ENCODE results near the gene UPF2.

The UPF2 gene

DNA sequence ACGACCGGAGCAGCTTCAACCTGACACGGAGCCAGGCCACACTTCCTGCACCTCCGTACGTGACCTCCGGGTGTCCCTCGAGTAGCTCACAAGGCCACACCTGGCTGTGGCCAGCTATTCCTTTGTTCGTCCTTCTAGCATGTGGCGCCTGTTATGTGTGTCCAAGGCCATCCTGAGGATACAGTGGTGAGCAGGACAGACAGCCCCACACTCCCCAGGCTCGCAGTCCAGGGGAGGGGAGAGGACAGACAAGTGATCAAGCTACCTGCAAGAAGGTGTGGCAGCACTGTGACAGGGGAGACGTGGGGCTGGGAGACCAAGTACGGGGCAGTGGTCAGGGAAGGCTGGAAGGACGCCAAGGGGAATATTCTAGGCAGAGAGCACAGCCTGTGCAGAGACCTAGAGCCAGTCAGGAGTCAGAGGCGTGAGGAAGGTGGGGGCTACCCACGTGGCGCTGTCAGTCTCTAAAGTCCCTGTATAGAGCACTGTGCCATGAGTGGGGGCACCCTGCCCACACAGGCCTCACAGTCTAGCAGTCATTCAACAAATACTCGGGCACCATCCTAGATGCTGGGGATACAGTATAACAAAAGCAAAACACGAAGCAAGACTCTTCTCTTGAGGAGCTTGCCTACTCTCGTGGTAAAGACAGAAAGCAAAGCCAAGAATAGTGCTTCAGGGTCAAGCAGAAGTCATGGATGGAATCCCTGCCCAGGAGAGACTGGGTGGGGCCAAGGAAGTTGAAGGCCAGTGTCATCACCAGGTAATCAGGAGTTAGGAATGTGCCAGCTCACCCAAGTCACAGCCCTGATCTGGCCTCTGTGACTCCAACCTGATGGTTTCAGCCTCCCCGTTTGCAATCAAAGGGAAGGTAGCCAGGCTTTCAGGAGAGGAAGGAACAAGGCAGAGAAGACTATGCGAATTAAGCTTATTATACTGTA, 160.9 kb downstream of the UPF2 start:
- DNase-seq = no peak

- DNase-seq = no peak
Observed at GRCh38 chr10:11881030-11881476, 161.6 kb downstream of the UPF2 start.

GRCh38 chr10:11880151-11881029, 162.2 kb downstream of the UPF2 start:
- no peak for DNase-seq

- DNase-seq = no peak
Observed at GRCh38 chr10:11879387-11880094, 163.1 kb downstream of the UPF2 start.

DNA sequence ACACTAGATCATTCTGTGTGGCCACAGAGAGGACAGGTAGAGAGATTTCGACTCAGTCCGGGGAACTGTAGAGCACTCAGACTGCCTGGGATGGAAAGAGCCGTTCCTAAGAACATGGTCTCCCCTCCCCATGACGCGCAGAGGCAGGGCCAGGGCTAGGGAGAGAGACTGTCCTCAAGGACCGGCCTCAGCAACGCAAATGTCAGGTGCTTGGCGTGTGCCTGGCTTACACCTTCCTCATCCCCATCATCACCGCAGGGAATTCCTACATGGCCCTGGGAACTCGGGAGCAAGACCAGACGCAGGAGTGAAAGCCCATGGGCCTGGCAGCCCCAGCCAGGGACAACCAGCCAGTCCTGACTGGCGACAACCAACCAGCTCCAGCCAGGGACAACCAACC, 163.8 kb downstream of the UPF2 start:
- no peak for DNase-seq

DNA sequence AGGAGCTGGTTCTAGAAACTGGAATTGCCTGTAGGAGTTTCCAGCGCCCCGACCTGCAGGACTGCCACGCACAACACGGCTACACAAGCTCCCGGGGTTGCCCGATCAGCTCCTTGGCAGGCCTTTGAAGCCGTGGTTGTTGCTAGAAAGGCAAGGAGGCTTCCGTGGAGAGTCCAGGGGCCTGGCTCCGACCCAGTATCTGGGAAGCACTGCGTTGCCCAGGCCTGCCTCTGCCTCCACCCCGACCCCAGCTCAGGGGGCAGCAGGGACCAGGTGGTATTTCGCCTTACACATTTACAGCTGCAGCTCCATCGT, 165.1 kb downstream of the UPF2 start:
- DNase-seq = no peak

DNA sequence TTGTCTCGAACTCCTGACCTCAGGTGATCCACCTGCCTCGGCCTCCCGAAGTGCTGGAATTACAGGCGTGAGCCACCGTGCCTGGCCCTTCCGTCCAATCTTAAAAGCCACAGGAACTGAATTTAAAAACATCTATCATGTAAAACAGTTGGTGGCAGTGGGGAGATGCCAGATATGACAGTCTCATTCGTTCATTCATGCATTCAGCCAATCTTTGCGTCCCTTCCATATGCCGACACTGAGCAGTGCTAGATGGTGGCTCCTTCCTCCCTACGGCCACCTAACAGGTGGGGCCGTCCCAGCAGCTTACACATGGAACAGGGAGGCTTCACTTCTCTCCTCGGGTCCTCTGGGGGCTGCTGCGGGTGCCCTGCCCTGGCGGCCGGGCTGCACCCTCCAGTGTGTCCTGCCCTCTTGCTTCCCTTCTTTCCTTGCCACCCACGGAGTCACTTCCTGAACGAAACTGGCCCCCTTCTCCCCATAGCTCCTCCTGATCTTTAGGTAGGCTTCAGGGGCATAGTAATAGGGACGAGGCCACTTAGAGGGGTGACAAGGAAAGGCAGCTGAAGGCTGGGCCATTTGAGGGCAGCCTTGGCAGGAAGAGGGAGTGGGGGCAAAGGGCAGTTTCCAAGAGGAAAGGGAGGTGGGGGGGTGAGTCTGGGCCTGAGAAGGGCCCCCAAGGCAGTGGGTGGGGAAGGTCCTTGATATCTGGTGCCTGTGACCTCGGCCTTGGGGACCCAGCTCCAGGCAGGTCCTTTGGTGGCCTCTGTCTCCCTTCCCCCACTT, 165.6 kb downstream of the UPF2 start:
- no peak for DNase-seq

DNA sequence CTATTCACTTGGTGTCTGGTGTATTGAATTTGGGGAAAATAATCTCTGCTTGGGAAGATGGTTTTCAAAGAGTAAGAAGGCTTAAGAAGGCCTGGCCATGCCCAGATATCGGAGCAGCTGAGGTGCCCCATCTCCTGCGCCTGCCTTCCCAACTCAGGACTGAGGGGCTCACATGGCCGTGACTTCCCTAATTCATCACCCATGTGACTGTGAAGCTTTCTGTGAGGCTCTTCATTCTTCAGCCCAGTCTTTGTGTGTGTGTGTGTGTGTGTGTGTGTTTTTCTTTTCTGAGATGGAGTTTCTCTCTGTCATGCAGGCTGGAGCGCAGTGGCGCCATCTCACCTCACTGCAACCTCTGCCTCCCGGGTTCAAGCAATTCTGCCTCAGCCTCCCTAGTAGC, 166.3 kb downstream of the UPF2 start:
- no peak for DNase-seq

DNA sequence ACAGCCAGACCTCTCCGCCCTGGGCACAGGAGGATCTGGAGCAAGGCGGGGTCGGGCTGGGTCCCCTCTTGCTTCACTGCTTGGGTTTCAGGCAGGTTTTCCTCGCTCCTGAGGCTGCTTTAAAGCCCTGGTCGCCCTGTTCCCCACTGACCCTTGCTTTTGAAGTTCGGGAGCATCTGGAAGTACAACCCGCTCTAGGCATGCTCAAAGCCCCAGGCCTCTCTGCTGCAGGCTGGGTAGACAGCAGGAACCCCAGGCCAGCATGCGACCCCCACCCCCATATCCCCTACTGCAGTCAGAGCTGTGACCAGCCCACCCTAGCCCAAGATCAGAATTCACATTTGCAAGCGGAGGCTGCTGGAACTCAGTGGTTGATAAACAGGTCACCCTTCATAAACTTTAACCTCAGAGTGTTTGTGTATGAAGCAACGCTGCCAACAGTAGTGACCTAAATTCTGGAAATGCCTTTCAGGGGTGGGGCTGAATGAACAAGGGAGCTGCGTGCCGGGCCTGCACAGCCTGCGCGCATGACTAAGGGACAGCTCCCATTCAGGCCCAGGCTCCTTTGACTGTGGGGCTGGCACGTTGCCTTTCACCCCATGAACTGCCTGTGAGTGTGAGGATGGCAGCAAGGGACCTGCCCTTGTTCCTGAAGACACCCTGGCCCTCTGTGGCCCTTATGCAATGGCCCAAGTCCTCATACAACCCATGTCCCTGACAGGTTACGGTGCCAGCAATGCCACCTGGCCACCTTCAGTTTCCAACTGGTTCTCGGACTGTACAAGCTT, 166.9 kb downstream of the UPF2 start:
- DNase-seq = no peak

DNA sequence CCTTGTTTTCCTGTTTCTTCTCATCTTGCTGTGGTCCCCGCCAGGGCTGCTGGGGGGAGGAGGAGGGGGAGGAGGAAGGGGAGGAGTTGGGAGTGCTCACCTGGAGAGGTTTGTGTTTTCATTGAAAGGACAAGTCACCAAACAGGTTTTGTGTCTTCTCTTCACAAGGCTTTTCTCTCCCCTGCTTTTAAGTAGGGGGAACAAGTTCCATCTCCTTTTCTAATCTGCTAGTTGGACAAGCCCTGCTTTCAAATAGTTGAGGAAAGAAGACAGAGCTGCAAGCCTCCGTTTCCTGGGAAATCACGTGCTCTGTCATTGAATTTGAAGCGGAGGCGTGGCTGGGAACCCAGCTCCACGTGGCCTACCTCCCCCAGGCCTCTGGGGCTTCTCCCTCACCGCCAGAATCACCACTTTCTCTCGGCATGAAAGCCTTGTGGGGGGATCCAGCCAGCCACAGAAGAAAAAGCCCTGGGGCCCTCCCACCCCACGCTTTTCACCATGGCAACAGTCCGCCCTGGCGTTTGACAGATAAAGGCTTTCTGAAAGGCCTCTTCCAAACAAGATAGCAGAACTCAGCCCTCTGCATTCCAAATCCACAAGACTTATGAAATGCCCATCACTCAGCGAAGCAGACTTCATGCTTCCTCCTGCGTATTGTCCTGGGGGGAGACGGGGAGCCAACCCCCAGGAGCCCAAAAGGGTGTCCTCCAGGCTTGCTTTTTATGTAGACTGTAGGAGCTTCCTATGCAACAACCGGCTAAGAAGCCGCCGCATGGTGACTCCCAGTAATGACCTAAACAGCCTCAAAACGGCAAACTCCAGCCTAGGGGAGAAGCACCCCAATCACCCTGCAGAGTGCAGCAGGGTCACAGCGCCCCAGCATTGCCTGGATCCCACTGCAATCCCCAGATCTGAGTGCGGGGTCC, 167.8 kb downstream of the UPF2 start:
- peak; percentile 20 for DNase-seq

GRCh38 chr10:11871466-11871865, 171.1 kb downstream of the UPF2 start:
- DNase-seq = no peak

GRCh38 chr10:11870900-11871400, 171.7 kb downstream of the UPF2 start:
- DNase-seq = no peak

DNA sequence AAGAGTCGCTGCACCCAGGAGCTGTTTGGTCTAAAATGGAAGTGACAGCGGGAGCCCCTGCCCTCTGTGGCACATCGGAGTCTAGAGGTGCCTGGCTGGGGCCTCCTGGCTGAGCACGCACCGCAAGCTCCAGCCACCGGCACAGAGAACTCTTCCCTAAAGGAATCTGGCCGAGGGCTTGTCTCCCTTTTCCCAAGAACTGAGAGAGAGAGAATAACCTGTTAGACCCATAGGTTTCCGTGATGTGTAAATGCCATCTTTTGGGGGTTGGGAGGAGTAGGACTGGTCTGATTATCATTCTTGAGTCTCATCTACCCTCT, 172.2 kb downstream of the UPF2 start:
- no peak for DNase-seq
